HG03520 (cell line): ENCODE measurements around the gene HHATL.

ENCODE experiments used
- ATAC-seq: cut with Tn5 transposase; IDR thresholded peaks from one replicate; pipeline ENCODE4 v1.9.1; 2021; ENCODE audit warnings: mild to moderate bottlenecking, moderate library complexity; ENCODE audit not compliant: unreplicated experiment

HHATL gene

DNA sequence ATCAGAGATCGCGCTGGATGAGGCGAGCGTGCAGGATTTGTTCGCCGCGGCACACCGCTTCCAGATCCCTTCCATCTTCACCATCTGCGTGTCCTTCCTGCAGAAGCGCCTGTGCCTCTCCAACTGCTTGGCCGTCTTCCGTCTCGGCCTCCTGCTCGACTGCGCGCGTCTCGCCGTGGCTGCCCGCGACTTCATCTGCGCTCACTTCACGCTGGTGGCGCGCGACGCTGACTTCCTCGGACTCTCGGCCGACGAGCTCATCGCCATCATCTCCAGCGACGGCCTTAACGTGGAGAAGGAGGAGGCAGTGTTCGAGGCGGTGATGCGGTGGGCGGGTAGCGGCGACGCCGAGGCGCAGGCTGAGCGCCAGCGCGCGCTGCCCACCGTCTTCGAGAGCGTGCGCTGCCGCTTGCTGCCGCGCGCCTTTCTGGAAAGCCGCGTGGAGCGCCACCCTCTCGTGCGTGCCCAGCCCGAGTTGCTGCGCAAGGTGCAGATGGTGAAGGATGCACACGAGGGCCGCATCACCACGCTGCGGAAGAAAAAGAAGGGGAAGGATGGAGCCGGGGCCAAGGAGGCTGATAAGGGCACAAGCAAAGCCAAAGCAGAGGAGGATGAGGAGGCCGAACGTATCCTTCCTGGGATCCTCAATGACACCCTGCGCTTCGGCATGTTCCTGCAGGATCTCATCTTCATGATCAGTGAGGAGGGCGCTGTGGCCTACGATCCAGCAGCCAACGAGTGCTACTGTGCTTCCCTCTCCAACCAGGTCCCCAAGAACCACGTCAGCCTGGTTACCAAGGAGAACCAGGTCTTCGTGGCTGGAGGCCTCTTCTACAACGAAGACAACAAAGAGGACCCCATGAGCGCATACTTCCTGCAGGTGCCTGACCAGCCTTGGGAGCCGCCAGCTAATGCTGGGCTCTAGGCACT is 16.4 kb downstream of the HHATL start:
- ATAC-seq, result no peak

DNA sequence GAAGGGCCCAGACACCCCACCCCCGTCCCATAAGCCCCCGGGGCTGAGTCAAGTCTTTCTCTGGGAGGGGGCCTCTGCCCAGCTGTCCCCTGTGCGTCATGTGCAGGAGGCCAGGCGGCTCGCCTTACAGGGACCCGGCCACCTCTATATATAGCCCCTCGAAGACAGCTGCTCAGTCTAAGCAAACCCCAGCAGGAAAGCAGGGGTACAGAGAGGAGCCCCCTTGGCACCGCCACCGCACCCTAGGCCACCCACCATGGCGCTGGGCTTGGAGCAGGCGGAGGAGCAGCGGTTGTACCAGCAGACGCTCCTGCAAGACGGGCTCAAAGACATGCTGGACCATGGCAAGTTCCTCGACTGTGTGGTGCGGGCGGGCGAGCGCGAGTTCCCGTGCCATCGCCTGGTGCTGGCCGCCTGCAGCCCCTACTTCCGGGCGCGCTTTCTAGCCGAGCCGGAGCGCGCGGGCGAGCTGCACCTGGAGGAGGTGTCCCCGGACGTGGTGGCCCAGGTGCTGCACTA is 17.2 kb downstream of the HHATL start, which contains the start of gene KLHL40:
Gene KLHL40, plus strand, starts transcription at position 175 of the 519 bp plus-strand sequence. Its CDS starts 82 bp downstream, at position 257.
- no peak for ATAC-seq

DNA sequence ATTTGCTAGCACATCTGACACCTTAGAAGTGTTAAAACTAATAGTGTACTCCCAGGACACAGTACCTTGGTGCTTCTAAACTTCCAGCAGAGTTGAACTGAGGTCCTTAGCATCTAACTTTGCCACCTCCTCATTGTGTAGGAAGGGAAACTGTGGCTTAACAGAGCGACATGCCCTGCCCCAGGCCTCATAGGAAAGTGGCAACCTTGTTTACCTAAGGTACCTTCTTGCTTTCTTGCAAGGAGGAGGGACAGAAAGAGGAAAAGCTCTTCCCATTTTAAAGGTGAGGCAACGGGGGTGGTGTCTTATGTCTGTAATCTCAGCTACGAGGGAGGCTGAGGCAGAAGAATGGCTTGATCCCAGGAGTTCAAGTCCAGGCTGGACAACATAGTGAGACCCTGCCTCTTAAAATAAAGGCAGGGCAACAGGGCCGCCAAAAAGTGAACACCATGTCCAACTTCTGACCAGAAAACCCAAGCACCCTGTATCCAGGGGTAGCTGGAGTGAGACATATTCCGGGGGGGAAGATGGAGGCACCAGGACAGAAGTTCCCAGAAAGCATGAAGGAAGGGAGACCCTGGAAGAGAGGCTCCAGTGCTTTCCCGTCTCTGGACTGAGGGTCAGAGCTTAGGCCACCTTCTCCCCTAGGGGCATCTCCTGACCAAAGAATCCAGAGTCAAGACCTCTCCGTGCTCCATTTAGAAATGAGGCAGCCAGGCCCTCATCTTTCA is 17.8 kb downstream of the HHATL start:
- no peak for ATAC-seq

DNA sequence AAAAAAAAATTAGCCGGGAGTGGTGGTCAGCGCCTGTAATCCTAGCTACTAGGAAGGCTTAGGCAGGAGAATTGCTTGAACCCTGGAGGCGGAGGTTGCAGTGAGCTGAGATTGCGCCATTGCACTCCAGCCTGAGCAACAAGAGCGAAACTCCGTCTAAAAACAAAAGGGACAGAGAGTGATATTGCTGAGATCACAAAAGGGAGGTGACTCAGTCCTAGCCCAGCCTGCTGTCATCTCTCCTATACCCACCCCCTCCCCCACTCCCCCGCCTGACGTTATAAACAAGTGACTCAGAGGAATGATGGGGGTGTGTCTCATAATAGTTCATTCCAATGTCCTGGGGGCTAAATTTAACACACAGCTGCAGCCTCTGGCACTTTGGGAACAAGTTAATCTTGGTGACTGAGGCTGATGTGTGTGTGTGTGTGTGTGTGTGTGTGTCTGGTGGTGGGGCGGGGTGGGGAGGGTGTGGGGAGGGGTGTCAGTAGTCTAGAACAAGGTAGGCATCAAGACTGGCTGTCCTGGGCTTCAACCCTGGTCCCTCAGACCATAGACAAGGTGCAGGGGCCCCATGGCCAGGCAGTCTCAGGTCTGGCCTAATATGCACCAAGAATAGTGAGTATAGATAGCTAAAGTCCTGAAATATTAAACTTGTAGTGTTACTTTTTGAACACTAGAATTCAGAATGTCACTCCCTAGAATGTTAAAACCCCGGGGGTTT is 18.6 kb downstream of the HHATL start:
- no peak for ATAC-seq

DNA sequence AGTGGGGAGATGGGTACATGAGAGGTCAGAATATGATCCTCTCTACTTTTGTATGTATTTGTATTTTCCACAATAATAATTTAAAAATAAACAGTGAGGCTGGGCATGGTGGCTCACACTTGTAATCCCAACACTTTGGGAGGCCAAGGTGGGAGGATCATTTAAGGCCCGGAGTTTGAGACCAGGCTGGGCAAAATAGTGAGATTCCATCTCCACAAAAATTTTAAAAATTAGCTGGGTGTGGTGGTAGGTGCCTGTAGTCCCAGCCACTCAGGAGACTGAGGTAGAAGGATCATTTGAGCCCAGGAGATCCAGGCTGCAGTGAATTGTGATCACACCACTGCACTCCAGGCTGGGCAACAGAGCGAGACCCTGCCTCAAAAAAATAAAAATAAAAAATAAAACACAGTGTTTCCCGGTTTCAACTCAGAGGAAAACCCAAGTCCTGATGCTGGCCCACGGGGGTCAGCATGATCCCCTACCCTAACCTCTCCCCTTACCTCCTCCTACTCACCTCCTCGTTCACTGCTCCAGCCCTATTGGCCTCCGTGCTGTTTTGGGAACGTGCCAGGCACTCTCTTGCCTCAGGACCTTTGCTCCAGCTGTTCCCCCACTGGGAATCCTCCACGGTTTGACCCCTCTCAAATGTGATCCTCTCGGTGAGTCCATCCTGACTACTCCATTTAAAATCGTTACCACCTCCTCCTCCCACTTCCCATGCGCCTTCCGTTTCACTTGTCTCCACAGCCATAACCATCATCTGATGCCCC is 20.1 kb downstream of the HHATL start:
- ATAC-seq, result no peak

DNA sequence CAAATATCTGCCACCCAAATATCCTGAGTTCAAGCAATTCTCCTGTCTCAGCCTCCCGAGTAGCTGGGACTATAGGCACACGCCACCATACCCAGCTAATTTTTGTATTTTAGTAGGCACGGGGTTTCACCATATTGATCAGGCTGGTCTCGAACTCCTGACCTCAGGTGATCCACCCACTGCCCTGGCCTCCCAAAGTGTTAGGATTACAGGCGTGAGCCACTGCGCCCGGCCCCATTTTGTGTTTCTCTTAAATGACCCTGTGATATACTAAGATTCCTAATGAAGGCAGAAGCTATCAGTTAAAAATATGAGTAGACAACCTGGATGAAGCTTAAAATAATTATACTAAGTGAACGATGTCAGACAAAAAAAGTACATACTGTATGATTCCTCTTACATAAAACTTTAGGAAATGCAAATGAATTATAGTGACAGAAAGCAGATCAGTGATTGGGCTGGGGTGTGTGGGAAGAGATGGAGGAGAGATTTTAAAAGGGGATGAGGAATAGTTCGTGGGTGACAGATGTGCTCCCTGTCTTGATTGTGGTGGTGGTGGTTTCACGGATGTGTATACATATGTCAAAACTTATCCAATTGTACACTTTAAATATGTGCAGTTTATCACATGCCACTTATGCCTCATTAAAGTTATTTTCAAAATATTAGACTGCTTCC is 21.1 kb downstream of the HHATL start:
- no peak for ATAC-seq

DNA sequence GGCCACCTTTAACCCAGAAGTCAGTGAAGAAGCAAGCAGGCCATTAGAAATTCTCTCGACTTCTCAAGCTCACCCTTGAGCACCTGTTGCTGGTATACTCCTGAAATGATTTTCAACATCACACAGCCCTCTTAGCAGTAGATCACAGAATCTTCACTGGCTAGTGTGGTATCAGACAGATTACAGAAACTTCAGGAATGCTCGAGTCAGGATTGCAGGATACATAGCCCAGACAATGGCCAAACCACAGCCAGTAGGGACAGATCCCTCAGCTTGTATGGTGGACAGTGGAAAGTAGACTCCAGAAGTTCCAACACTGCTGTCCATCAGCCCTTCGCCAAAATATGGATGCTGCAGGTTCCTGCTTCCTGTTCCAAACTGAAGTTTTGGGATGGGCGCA is 21.8 kb downstream of the HHATL start:
- ATAC-seq, result no peak

DNA sequence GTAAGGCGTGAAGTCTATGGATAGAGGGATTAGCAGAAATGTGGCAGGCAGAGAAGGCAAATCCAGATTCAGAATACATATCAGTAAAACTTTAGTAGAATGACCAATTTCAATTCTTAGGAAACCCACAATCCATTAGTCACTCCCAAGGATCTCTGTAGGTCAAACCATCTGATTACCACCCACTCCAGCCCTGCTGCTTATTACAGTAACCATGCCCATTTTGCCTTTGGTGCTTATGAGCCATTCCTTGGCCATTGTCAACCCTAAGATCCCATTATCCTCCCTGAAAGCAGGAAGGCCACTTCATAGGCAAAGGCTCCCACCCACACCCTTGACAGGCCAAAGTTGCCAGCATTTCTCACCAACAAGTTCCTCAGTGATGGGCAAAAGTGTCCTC is 22.3 kb downstream of the HHATL start:
- ATAC-seq, result no peak

DNA sequence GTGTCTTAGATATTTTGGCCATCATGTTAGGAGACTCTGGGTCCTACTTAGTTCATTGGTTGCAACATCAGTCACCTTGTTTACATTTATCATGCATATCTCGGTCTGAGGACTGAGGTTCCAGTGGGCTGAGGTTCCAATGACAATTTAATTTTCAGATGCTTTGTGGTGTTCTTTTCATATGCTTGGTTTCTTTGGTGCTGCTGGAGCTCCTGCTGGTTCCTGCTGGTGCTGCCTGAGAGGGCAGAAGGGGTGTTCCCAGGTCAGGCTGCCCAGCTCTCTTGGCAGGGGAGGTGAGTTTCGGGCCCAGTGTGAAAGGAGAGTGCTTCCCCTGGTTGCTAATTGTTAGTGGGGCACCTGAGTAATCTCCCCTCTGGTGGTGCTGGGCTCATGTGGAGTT is 24.2 kb downstream of the HHATL start:
- no peak for ATAC-seq

DNA sequence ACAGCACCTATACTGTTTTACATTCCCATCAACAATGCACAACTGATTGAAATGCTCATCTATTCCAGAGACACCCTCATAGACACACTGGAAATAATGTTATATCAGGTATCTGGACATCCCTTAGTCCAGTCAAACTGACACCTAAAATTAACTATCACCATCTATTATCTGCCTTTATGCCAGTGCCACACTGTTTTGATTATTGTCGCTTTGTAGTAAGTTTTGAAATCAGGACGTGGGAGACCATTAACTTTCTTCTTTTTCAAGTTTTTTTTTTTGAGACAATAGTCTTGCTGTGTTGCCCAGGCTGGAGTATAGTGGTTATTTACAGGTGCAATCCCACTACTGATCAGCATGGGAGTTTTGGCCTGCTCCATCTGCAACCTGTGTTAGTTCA is 26.7 kb downstream of the HHATL start:
- no peak for ATAC-seq

DNA sequence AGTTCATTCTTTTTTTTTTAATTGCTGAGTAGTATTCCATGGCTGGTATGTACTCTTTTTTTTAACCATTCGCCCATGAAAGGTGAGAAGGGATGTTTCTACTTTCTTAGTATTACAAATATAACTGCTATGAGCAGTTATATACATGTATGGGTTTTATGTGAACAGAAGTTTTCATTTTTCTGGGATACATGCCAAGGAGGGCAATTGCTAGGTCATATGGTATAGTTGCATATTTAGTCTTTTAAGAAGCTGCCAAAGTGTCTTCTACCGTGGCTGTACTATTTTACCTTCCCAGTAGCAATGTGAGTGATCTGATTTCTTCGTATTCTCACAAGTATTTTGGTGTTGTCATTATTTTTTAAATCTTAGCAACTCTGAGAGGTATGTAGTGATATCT is 28.5 kb downstream of the HHATL start:
- no peak for ATAC-seq

DNA sequence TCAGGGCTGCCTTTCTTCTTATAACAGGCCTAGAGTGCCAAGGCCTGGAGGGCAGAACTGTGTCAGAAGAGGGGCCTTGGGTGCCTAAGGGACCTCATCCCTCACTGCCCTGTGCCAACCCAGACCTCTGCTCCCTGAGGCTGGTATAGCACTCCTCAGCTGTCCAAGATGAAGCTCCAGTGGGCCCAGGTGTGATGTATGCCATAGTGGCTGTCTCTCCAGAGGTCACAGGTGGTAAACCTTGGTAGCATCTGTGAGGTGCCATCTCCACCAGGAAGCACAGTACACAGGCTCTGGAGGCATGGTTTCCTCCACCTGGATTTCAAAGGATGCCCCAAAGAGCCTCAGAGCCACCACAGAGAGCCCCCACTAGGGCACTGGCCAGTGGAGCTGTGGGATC is 29.5 kb downstream of the HHATL start:
- no peak for ATAC-seq

DNA sequence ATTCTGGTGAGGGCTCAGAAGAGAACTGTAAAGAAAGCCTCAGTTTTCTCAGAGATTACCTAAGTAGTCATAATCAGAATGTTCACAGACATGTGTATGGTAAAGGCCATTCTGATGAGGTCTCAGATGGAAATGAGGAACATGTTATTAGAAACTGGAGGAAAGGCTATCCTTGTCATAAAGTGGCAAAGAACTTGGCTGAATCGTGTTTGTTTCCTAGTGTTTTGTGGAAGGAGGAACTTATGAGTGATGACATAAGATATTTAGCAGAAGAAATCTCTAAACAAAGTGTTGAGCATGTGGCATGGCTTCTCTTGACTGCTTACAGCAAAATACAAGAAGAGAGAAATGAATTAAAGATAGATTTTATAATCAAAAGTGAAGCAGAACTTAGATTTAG is 30.1 kb downstream of the HHATL start:
- ATAC-seq, result no peak

DNA sequence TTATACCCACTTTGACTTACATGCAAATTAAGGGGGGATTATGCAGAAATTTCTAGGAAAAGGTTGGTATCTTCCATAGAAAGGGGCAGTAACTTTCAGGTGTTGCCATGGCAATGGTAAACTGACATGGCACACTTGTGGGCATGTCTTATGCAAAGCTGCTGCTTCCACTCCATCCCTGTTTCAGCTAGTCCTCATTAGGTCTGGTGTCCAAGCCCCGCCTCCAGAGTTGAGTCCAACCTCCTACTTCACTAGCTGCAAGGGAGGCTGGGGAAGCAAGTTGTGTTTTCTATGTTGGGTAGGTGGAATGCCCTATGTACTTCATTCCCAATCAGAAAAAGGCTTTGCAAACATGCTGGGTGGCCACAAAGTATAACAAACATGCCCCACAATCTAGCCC is 31.9 kb downstream of the HHATL start:
- no peak for ATAC-seq

DNA sequence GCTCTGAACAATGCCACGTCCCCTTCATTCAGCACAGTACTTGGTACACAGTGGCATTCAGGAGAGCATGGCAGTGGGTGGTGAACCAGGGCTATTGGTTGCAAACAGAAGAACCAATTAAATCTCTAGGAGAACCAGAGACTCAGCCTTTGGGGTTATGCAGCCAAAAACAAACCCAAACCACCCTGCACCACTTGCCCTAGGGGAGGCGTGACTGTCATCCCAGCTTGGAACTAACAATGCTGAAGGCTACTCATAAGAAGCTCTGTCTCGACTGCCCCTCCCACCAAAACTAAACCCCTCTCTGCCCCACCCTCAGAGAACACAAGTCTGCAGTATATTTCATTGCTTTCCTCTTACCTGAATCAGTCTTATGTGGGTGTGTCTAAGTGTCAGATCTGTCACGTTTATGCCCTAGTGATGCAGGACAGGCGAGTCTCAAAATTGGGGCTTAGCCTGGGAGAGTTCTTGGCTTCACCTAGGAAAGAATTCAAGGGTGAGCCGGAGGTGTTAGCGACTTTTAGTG is 32.5 kb downstream of the HHATL start:
- ATAC-seq, result no peak

DNA sequence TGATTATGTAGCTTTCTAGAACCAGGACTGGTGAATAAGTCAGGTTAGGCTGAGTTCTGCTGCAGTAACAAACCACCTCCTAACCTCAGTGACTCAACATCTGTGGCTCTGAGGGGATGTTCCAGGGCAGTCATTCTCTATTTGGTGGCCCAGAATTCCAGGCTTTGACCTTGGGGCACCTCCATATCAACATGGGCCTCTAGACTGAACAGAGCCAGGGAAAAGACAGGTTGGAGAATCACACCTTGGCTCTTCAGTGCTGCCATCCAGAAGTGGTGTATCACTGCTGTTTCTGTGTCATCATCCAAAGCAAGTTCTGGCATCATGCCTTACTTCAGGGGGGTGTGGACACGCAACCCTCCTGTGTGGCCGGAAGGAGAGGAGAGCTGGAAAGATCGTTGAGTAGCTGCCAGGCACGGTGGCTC is 33.8 kb downstream of the HHATL start:
- ATAC-seq, result no peak

DNA sequence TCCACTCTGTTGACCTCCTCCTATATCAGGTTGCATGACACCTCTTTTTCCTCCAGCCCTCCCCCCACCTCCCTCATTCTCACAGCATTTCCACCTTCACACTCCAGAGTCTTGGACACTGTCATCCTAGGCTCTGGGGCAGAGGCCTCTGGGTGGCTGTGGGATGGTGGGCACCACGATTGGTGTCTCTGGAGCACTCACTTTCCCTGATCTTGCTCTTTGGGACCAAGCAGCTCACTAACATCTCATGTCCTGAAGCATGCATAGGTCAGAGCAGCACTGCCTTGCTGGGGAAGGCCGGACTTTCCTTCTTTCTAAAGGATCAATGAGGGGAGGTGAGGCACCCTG is 34.2 kb downstream of the HHATL start:
- ATAC-seq, result no peak

DNA sequence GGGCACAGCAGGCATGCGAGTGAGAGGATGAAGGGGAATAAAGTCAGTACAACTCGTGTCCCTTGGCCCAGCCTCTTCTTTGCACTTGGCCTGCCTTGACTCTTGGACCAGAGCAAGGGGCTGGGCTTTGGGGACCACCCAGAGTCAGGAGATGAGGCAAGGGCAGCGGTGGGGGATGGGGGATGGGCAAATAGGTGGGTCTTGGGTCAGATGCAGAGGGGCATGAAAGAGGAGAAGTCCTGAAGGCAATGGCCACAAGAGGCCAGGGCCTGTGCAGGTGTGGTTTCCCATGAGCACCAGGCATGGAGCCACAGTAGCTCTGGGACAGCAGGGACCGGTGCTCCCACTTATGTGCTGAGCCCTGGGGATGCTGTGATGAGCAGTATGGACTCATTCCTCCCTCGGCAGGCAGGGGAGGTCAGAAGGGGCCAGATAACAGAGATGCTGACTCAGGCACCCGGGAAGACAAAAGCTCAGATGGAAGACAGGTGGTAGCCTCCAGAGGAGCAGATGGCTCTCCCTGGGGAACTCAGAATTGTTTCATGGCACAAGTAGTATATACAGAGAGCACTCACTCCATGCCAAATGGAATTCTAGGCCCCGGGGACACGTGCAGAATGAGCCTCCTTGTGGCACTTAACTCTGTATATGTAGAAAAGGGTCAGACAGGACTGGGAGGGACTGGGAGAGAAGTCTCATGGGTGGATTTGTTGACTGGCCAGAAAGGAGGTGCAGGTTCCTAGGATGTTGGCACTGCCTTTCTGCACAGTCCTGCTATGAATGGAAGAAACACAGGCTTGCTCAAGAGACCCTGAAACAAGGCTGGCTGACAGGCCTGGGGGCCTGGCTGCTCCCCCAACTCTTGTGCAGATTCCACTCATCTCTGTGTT is 34.8 kb downstream of the HHATL start:
- ATAC-seq, result no peak

DNA sequence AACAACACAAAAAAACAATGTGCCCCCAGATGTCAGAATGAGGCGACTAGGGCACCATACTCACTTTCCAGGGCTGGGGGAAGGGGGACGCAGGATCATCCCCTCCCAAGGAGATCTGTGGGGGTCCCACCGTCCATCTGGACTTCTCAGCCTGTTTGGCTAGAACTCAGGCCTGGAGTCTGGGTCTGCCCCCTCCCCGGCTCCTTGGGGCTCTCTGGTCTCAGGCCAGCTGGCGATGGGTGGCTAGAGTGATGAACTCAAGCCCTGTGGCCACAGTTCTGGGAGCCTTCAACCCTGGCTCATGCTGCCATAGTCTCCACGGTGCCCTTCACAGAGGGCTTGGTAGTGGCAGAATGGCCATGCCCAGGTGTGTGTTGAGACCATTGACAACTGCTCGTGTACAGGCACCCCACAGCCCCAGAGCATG is 35.5 kb downstream of the HHATL start:
- ATAC-seq, result no peak
